Upper lobe of left lung (tissue), 6 donors: ENCODE measurements around the gene RAB44. TPM values are rescaled to one million over a fixed set of nuclear protein-coding genes. Genes with fewer than 3 reads are reported as not detected.

Experiments used
- ATAC-seq, 2 donors: fragments of 200-7000 bp; cut with Tn5 transposase; one replicate each; pipeline ENCODE4 v1.9.1; 2022; ENCODE audit warnings: mild to moderate bottlenecking in 2 of 2, moderate library complexity in 2 of 2; ENCODE audit not compliant: low FRiP score in 2 of 2
- DNase-seq, 2 donors: peaks; one replicate each; pipeline ENCODE4 v3.0.0-alpha.2; 2019 to 2020
- H3K27ac ChIP-seq, 4 donors: fragments of 200-600 bp; sonication (generic); one replicate each; pipeline ENCODE4 v1.5.1; 2016 to 2019
- H3K27me3 ChIP-seq, 4 donors: fragments of 200-600 bp; sonication (generic); one replicate each; pipeline ENCODE4 v1.5.1; 2017 to 2019
- H3K36me3 ChIP-seq, 4 donors: fragments of 200-600 bp; sonication (generic); one replicate each; pipeline ENCODE4 v1.5.1; 2016 to 2019
- H3K4me1 ChIP-seq, 4 donors: fragments of 200-600 bp; sonication (generic); one replicate each; pipeline ENCODE4 v1.5.1; 2018 to 2019
- H3K4me3 ChIP-seq, 4 donors: fragments of 200-600 bp; sonication (generic); one replicate each; pipeline ENCODE4 v1.5.1; 2017 to 2019; ENCODE audit warnings: mild to moderate bottlenecking in 2 of 4, moderate library complexity in 1 of 4
- H3K9me3 ChIP-seq, 4 donors: fragments of 200-600 bp; sonication (generic); one replicate each; pipeline ENCODE4 v1.5.1; 2018 to 2019
- CTCF ChIP-seq, 6 experiments: fragments of 450-650 bp in 4 of 6; fragments of 200-600 bp in 2 of 6; sonication (generic) in 2 of 6; IDR thresholded peaks; one replicate each; pipeline ENCODE4 v1.5.1; 2016 to 2019; ENCODE audit warnings: antibody characterized with exemption in 6 of 6
- EP300 ChIP-seq, 4 donors: sonication (generic); formaldehyde crosslinking; IDR thresholded peaks; one replicate each; pipeline ENCODE4 v1.5.1; 2017; ENCODE audit warnings: antibody characterized with exemption in 4 of 4, control low read depth in 2 of 4
- POLR2A ChIP-seq, 4 donors: fragments of 450-650 bp; IDR thresholded peaks; one replicate each; pipeline ENCODE4 v1.5.1; 2016 to 2017; ENCODE audit warnings: antibody characterized with exemption in 4 of 4, mild to moderate bottlenecking in 2 of 4
- POLR2AphosphoS5 ChIP-seq, 2 donors: sonication (generic); formaldehyde crosslinking; IDR thresholded peaks; one replicate each; pipeline ENCODE4 v1.5.1; 2017; ENCODE audit warnings: antibody characterized with exemption in 2 of 2
- WGBS, 2 donors: methylation state at CpG; one replicate each; pipeline ENCODE4 v1.1.5; 2017 to 2018; 5-methylcytosine and 5-hydroxymethylcytosine counted together
- total RNA-seq, 6 donors: library from RNA; depleted of rRNA in 4 of 6; stranded (reverse); fragments of >200 nt in 4 of 6; gene quantifications; one replicate each; pipeline versions ENCODE4 v1.1.0 to v1.2.1, GENCODE V29; 2016 to 2021
- donor health status: DM: no; HTN: no; CAD: no; lungs with moderate emphysema.
- donor health status: DM: no; HTN: yes; CAD: no; lungs with severe emphysema.

Gene RAB44
- total RNA-seq, 6 donors from 2014 or later = 0.20 to 3.1 (median 1.2) TPM

- Histone ChIP-seq H3K27ac (no peak overlapping the region), H3K4me1 (peaks cover 0 to 18% (median 3%) of the 10 kb centered on the region in 4 donors), H3K9me3 (no peaks in the 10 kb centered on the region), H3K27me3 (no peaks in the 10 kb centered on the region), H3K4me3 (no peak overlapping the region), H3K36me3 (no peaks in the 10 kb centered on the region)
- 72 to 89% methylated on average over 7 to 8 of the region's 8 CpGs for WGBS, 2 donors
- no peak for DNase-seq
- TF ChIP-seq EP300 (IDR thresholded peaks at IDR 0.05) = no peak
- TF ChIP-seq POLR2A (IDR thresholded peaks at IDR 0.05) = no peak
- TF ChIP-seq POLR2AphosphoS5 (IDR thresholded peaks at IDR 0.05) = no peak
- no peak for TF ChIP-seq CTCF (IDR thresholded peaks at IDR 0.05)
- no peak for ATAC-seq
Measured at GRCh38 chr6:36698871-36699271, 1.2 kb downstream of the RAB44 start.

GRCh38 chr6:36699348-36699747 lies 1.7 kb downstream of the RAB44 start:
- ATAC-seq = no peak
- H3K4me1 ChIP-seq = peaks cover 0 to 18% (median 3%) of the 10 kb centered on the region in 4 donors
- no peak for TF ChIP-seq POLR2AphosphoS5 (IDR thresholded peaks at IDR 0.05)
- no peak for TF ChIP-seq EP300 (IDR thresholded peaks at IDR 0.05)
- TF ChIP-seq CTCF (IDR thresholded peaks at IDR 0.05) = no peak
- no peak for TF ChIP-seq POLR2A (IDR thresholded peaks at IDR 0.05)
- H3K36me3 ChIP-seq = no peaks in the 10 kb centered on the region
- no peaks in the 10 kb centered on the region for H3K27me3 ChIP-seq
- H3K4me3 ChIP-seq = no peak overlapping the region
- no peaks in the 10 kb centered on the region for H3K9me3 ChIP-seq
- WGBS, 2 donors = 80 to 87% methylated on average over 7 of the region's 7 CpGs
- no peak for DNase-seq
- no peak overlapping the region for H3K27ac ChIP-seq

- TF ChIP-seq POLR2A (IDR thresholded peaks at IDR 0.05) = no peak
- TF ChIP-seq POLR2AphosphoS5 (IDR thresholded peaks at IDR 0.05) = no peak
- TF ChIP-seq EP300 (IDR thresholded peaks at IDR 0.05) = no peak
- TF ChIP-seq CTCF (IDR thresholded peaks at IDR 0.05) = no peak
- 81 to 84% methylated on average over 7 of the region's 7 CpGs for WGBS, 2 donors
- Histone ChIP-seq H3K4me1 (peaks cover 0 to 18% (median 3%) of the 10 kb centered on the region in 4 donors), H3K9me3 (no peaks in the 10 kb centered on the region), H3K36me3 (no peaks in the 10 kb centered on the region), H3K27me3 (no peaks in the 10 kb centered on the region), H3K27ac (no peak overlapping the region), H3K4me3 (no peak overlapping the region)
- ATAC-seq = no peak
- no peak for DNase-seq
Measured at GRCh38 chr6:36700071-36700812, 2.6 kb downstream of the RAB44 start.

GRCh38 chr6:36700831-36701230 lies 3.2 kb downstream of the RAB44 start:
- no peaks in the 10 kb centered on the region for H3K27me3 ChIP-seq
- peaks cover 0 to 18% (median 3%) of the 10 kb centered on the region in 4 donors for H3K4me1 ChIP-seq
- TF ChIP-seq POLR2AphosphoS5 (IDR thresholded peaks at IDR 0.05) = no peak
- no peak for TF ChIP-seq CTCF (IDR thresholded peaks at IDR 0.05)
- no peak for TF ChIP-seq POLR2A (IDR thresholded peaks at IDR 0.05)
- no peak for TF ChIP-seq EP300 (IDR thresholded peaks at IDR 0.05)
- 71 to 84% methylated on average over 3 of the region's 3 CpGs for WGBS, 2 donors
- no peaks in the 10 kb centered on the region for H3K36me3 ChIP-seq
- DNase-seq = no peak
- H3K9me3 ChIP-seq = no peaks in the 10 kb centered on the region
- H3K27ac ChIP-seq = no peak overlapping the region
- H3K4me3 ChIP-seq = no peak overlapping the region
- ATAC-seq = peak in 1 of 2 donors; percentile 47
